IMR-90 (cell line): Measurements from ENCODE around the gene ASB6. TPM values are rescaled to one million over a fixed set of nuclear protein-coding genes. Genes with fewer than 3 reads are reported as not detected.

Source experiments
- ATAC-seq: fragments of 200-7000 bp; cut with Tn5 transposase; 2 replicates; pipeline ENCODE4 v1.9.1; 2020; ENCODE audit warnings: low read depth, mild to moderate bottlenecking, moderate library complexity
- BruUV-seq: library from RNA; stranded (reverse); fragments of 400-500 nt; replicated peaks from 2 replicates; lab custom pipeline; 2021; lab: Mats Ljungman, UMichigan
- CTCF ChIA-PET: fragments of 300-600 bp; formaldehyde crosslinking; extraction: SDS; loops from one replicate; lab custom pipeline; 2021; ENCODE audit warnings: antibody characterized with exemption; lab: Yijun Ruan, JAX
- POLR2A ChIA-PET: fragments of 300-600 bp; sonication (Branson Sonifier 250); formaldehyde crosslinking; loops from one replicate; lab custom pipeline; 2022; ENCODE audit warnings: antibody characterized with exemption; ENCODE audit not compliant: unreplicated experiment; lab: Charles Lee
- DNase-seq: peaks from one replicate; pipeline ENCODE4 v3.0.0; 2013
- H2AFZ ChIP-seq: replicated peaks from 2 replicates; pipeline ENCODE3; 2013; ENCODE audit warnings: low read length, mild to moderate bottlenecking; ENCODE audit not compliant: poor library complexity
- H2AK5ac ChIP-seq: 2 replicates; pipeline ENCODE4 v1.6.1; 2013; ENCODE audit warnings: low read depth, low read length, inconsistent platforms
- H2AK9ac ChIP-seq: replicated peaks from 2 replicates; pipeline ENCODE3; 2013; ENCODE audit warnings: mild to moderate bottlenecking, low read depth, low read length, moderate library complexity; ENCODE audit not compliant: poor library complexity
- H2BK120ac ChIP-seq: 2 replicates; pipeline ENCODE4 v1.6.1; 2013; ENCODE audit warnings: low read depth, low read length, inconsistent platforms
- H2BK15ac ChIP-seq: 3 replicates; pipeline ENCODE4 v1.6.1; 2013; ENCODE audit warnings: low read depth, low read length, inconsistent platforms
- H2BK20ac ChIP-seq: 2 replicates; pipeline ENCODE4 v1.6.1; 2013; ENCODE audit warnings: low read depth, mild to moderate bottlenecking, inconsistent platforms, low read length, moderate library complexity
- H2BK5ac ChIP-seq: 2 replicates; pipeline ENCODE4 v1.6.1; 2013; ENCODE audit warnings: mild to moderate bottlenecking, low read depth, low read length, inconsistent platforms; ENCODE audit not compliant: poor library complexity, severe bottlenecking
- H3K14ac ChIP-seq: replicated peaks from 2 replicates; pipeline ENCODE4 v1.6.1; 2013; ENCODE audit warnings: low read depth, low read length, inconsistent platforms
- H3K18ac ChIP-seq: 2 replicates; pipeline ENCODE4 v1.6.1; 2013; ENCODE audit warnings: low read depth, low read length, control low read depth
- H3K23ac ChIP-seq: 2 replicates; pipeline ENCODE4 v1.6.1; 2013; ENCODE audit warnings: low read depth, low read length, inconsistent platforms
- H3K27ac ChIP-seq: 2 replicates; pipeline ENCODE4 v1.5.1; 2013; ENCODE audit warnings: mild to moderate bottlenecking, control low read depth, low read length; ENCODE audit not compliant: insufficient read depth
- H3K27me3 ChIP-seq: 2 replicates; pipeline ENCODE4 v1.6.1; 2013; ENCODE audit warnings: low read length; ENCODE audit not compliant: control insufficient read depth, insufficient read depth
- H3K36me3 ChIP-seq: 2 replicates; pipeline ENCODE4 v1.6.1; 2013; ENCODE audit warnings: low read length, mixed read lengths; ENCODE audit not compliant: control insufficient read depth, insufficient read depth
- H3K4ac ChIP-seq: 2 replicates; pipeline ENCODE4 v1.6.1; 2013; ENCODE audit warnings: low read depth, low read length, inconsistent platforms
- H3K4me1 ChIP-seq: 2 replicates; pipeline ENCODE4 v1.6.1; 2013; ENCODE audit warnings: low read length, mixed read lengths; ENCODE audit not compliant: control insufficient read depth, insufficient read depth
- H3K4me2 ChIP-seq: 2 replicates; pipeline ENCODE4 v1.6.1; 2013; ENCODE audit warnings: low read depth, mild to moderate bottlenecking, control low read depth, low read length, moderate library complexity
- H3K4me3 ChIP-seq: 2 replicates; pipeline ENCODE4 v1.5.1; 2013; ENCODE audit warnings: low read depth, mild to moderate bottlenecking, control low read depth, low read length, moderate library complexity; ENCODE audit not compliant: insufficient read depth
- H3K56ac ChIP-seq: 2 replicates; pipeline ENCODE4 v1.6.1; 2013; ENCODE audit warnings: low read length, inconsistent platforms; ENCODE audit not compliant: insufficient read depth; ENCODE audit errors: extremely low read depth
- H3K79me1 ChIP-seq, 2 experiments: 2 replicates each; pipeline ENCODE4 v1.6.1; 2013; ENCODE audit warnings: low read length in 2 of 2, inconsistent platforms in 1 of 2, low read depth in 1 of 2
- H3K9ac ChIP-seq: 2 replicates; pipeline ENCODE4 v1.6.1; 2013; ENCODE audit warnings: low read depth, low read length, control low read depth
- H3K9me1 ChIP-seq: 2 replicates; pipeline ENCODE4 v1.6.1; 2013; ENCODE audit warnings: low read length, inconsistent platforms; ENCODE audit not compliant: insufficient read depth
- H3K9me3 ChIP-seq: 2 replicates; pipeline ENCODE4 v1.6.1; 2013; ENCODE audit warnings: low read length; ENCODE audit not compliant: control insufficient read depth, insufficient read depth
- H4K20me1 ChIP-seq: 2 replicates; pipeline ENCODE4 v1.6.1; 2013; ENCODE audit warnings: low read length, inconsistent platforms; ENCODE audit not compliant: insufficient read depth
- H4K5ac ChIP-seq: 2 replicates; pipeline ENCODE4 v1.6.1; 2013; ENCODE audit warnings: mild to moderate bottlenecking, low read depth, low read length, control low read depth
- H4K8ac ChIP-seq, 2 experiments: 2 replicates each; pipeline ENCODE4 v1.6.1; 2013; ENCODE audit warnings: low read depth in 2 of 2, low read length in 2 of 2, control low read depth in 1 of 2, inconsistent platforms in 1 of 2
- H4K91ac ChIP-seq: 2 replicates; pipeline ENCODE4 v1.6.1; 2013; ENCODE audit warnings: low read depth, low read length, inconsistent platforms; ENCODE audit not compliant: insufficient read depth
- BHLHE40 ChIP-seq: fragments of 150-350 bp; IDR thresholded peaks from 2 replicates; pipeline ENCODE4 v1.6.1; 2016; ENCODE audit warnings: mild to moderate bottlenecking, low read depth, low read length
- CEBPB ChIP-seq: IDR thresholded peaks from 2 replicates; pipeline ENCODE4 v1.6.1; 2012; ENCODE audit warnings: low read depth, low read length, improper control_type of control experiment
- CTCF ChIP-seq: conservative IDR thresholded peaks from 2 replicates; pipeline ENCODE4 v1.5.1; 2012; ENCODE audit warnings: mild to moderate bottlenecking, low read depth, low read length, improper control_type of control experiment
- ELK1 ChIP-seq: fragments of 150-350 bp; IDR thresholded peaks from 2 replicates; pipeline ENCODE4 v1.6.1; 2016; ENCODE audit warnings: low read depth, mild to moderate bottlenecking, low read length, moderate library complexity, borderline replicate concordance
- FOS ChIP-seq: fragments of 150-350 bp; IDR thresholded peaks from 2 replicates; pipeline ENCODE4 v1.6.1; 2016; ENCODE audit warnings: low read depth, low read length
- MAFK ChIP-seq: IDR thresholded peaks from 2 replicates; pipeline ENCODE4 v1.6.1; 2012; ENCODE audit warnings: low read depth, low read length, improper control_type of control experiment
- MAZ ChIP-seq: IDR thresholded peaks from 2 replicates; pipeline ENCODE4 v1.6.1; 2012; ENCODE audit warnings: low read depth, mild to moderate bottlenecking, low read length, improper control_type of control experiment, moderate library complexity, borderline replicate concordance
- MXI1 ChIP-seq: IDR thresholded peaks from 2 replicates; pipeline ENCODE4 v1.6.1; 2012; ENCODE audit warnings: low read depth, mild to moderate bottlenecking, low read length, moderate library complexity, borderline replicate concordance
- NFE2L2 ChIP-seq: fragments of 150-350 bp; IDR thresholded peaks from 2 replicates; pipeline ENCODE4 v1.6.1; 2016; ENCODE audit warnings: low read depth, mild to moderate bottlenecking, low read length
- POLR2A ChIP-seq: IDR thresholded peaks from 2 replicates; pipeline ENCODE4 v1.6.1; 2012; ENCODE audit warnings: mild to moderate bottlenecking, low read depth, low read length
- RAD21 ChIP-seq: IDR thresholded peaks from 2 replicates; pipeline ENCODE4 v1.6.1; 2012; ENCODE audit warnings: low read length, improper control_type of control experiment
- RCOR1 ChIP-seq: IDR thresholded peaks from 2 replicates; pipeline ENCODE4 v1.6.1; 2012; ENCODE audit warnings: mild to moderate bottlenecking, low read length, improper control_type of control experiment; ENCODE audit not compliant: insufficient replicate concordance
- RFX5 ChIP-seq: IDR thresholded peaks from 2 replicates; pipeline ENCODE4 v1.8.0; 2012; ENCODE audit warnings: low read depth, mild to moderate bottlenecking, low read length, moderate library complexity
- SMC3 ChIP-seq: fragments of 150-350 bp; IDR thresholded peaks from 2 replicates; pipeline ENCODE4 v1.6.1; 2016; ENCODE audit warnings: low read depth, mild to moderate bottlenecking, antibody characterized with exemption, low read length, moderate library complexity
- USF2 ChIP-seq: fragments of 150-350 bp; IDR thresholded peaks from 2 replicates; pipeline ENCODE4 v1.6.1; 2017; ENCODE audit warnings: mild to moderate bottlenecking, antibody characterized with exemption, low read length, low read depth
- WGBS, 2 experiments: methylation state at CpG; one replicate each; pipeline versions ENCODE4 v1.1.5 to v1.1.7; 2013; ENCODE audit warnings: missing lambda C conversion rate in 2 of 2; ENCODE audit not compliant: insufficient read length in 1 of 2; ENCODE audit errors: extremely low coverage in 2 of 2; 5-methylcytosine and 5-hydroxymethylcytosine counted together
- dilution Hi-C: fragments of 300-500 bp; cut with HindIII; formaldehyde crosslinking; loops from one replicate; pipeline ENCODE4 v1.14.3; 2018; ENCODE audit warnings: low sequenced_read_pairs; ENCODE audit not compliant: unreplicated experiment
- in situ Hi-C: fragments of 300-500 bp; cut with MboI; formaldehyde crosslinking; loops from 3 replicates; pipeline ENCODE4 v1.14.3; 2019; ENCODE audit warnings: low sequenced_read_pairs, inconsistent platforms, mixed read lengths
- intact Hi-C: fragments of 100-400 bp; cut with micrococcal nuclease; formaldehyde crosslinking; loops from 2 replicates; pipeline ENCODE4 v1.10.0; 2022
- polyA plus RNA-seq, 3 experiments: library from polyadenylated mRNA; depleted of rRNA; stranded (reverse); fragments of >200 nt; gene quantifications; 2 replicates each; pipeline ENCODE4 v1.2.3, GENCODE V29; 2012; ENCODE audit warnings: low replicate concordance in 1 of 3
- total RNA-seq: library from RNA; depleted of rRNA; stranded (reverse); fragments of >200 nt; gene quantifications from 2 replicates; pipeline ENCODE4 v1.2.3, GENCODE V29; 2012

ASB6 gene
- total and polyA plus RNA-seq, 2 of the 4 experiments (the other 2 are of a cell fraction): 9.7 to 28.9 TPM

- Histone ChIP-seq H4K91ac (no peak overlapping the region), H3K23ac (peak overlapping the region; percentile 42; the same call in 1 of the 2 replicates), H2BK20ac (no peak overlapping the region), H2BK120ac (no peak overlapping the region), H3K36me3 (peaks cover 26% of the 10 kb centered on the region; the same call in 1 of the 2 replicates), H2AK9ac (peak overlapping the region; percentile 30), H3K4me1 (peaks cover 4% of the 10 kb centered on the region), H2BK15ac (no peak overlapping the region), H3K27ac (no peak overlapping the region), H4K20me1 (peaks cover 75% of the 10 kb centered on the region), H3K56ac (no peak overlapping the region), H3K14ac (peak overlapping the region; percentile 63), H3K4me3 (no peak overlapping the region), H4K5ac (no peak overlapping the region), H3K4ac (no peak overlapping the region), H3K9ac (no peak overlapping the region), H3K4me2 (no peak overlapping the region), H2BK5ac (no peak overlapping the region), H2AK5ac (no peak overlapping the region), H3K18ac (no peak overlapping the region), H3K9me1 (peaks cover 22% of the 10 kb centered on the region), H3K79me1 (peaks cover 10 to 93% of the 10 kb centered on the region in 2 experiments), H4K8ac (no peak overlapping the region), H3K27me3 (no peaks in the 10 kb centered on the region), H2AFZ (peak overlapping the region; percentile 8), H3K9me3 (no peaks in the 10 kb centered on the region)
- BruUV-seq: no TSS peak
- intact Hi-C loops: no loop called here
- no peak for ATAC-seq
- CTCF ChIA-PET: interaction anchor here (0.5 kb wide), 1 partner anchor 1161 kb away, joined by 3 read pairs; no protein-coding TSS in a partner anchor
- DNase-seq: no peak
- dilution Hi-C loops: no loop called here
- WGBS, 2 experiments: 82% methylated on average over 2 of the region's 4 CpGs; no CpG with 5 or more reads in 1 of the 2 experiments
- no peak for TF ChIP-seq FOS
- TF ChIP-seq RCOR1: no peak
- no peak for TF ChIP-seq RFX5
- no peak for TF ChIP-seq MAFK
- TF ChIP-seq BHLHE40: no peak
- no peak for TF ChIP-seq MXI1
- TF ChIP-seq RAD21: no peak
- TF ChIP-seq POLR2A: no peak
- TF ChIP-seq MAZ: no peak
- no peak for TF ChIP-seq ELK1
- TF ChIP-seq CTCF: no peak
- no peak for TF ChIP-seq SMC3
- no peak for TF ChIP-seq USF2
- no peak for TF ChIP-seq NFE2L2
- TF ChIP-seq CEBPB: no peak
- in situ Hi-C loops: no loop called here
- POLR2A ChIA-PET: no interaction called here
Observed at GRCh38 chr9:129676287-129676686, 34.3 kb upstream of the ASB6 start.
